ENCODE results near the gene PASK.
"Not testable (repeated sequence)": the region's sequence is repeated elsewhere in the genome, so short reads cannot be mapped to it uniquely, and the experiment has no call there.

PASK gene

GRCh38 chr2:241105641-241106040 lies 43.6 kb downstream of the PASK start:
- no peak for DNase-seq (ENCODE audit: low read depth)

GRCh38 chr2:241104611-241105010 lies 44.7 kb downstream of the PASK start:
- DNase-seq (ENCODE audit: low read depth), result not testable (repeated sequence)

- no peak for DNase-seq (ENCODE audit: low read depth)
Observed at GRCh38 chr2:241103176-241103595, 46.1 kb downstream of the PASK start.

GRCh38 chr2:241102239-241102803 lies 47.0 kb downstream of the PASK start, which contains the start of gene MTERF4:
TSS of gene MTERF4 (minus strand) at chr2:241102287. CDS start at chr2:241102273, 14 bp downstream.
- peak; percentile 88 for DNase-seq (ENCODE audit: low read depth)

- no peak for DNase-seq (ENCODE audit: low read depth)
Observed at GRCh38 chr2:241099246-241099645, 50.0 kb downstream of the PASK start.

GRCh38 chr2:241096979-241097378 lies 52.3 kb downstream of the PASK start:
- no peak for DNase-seq (ENCODE audit: low read depth)

GRCh38 chr2:241095594-241096290 lies 53.5 kb downstream of the PASK start:
- no peak for DNase-seq (ENCODE audit: low read depth)

- DNase-seq (ENCODE audit: low read depth), result no peak
Observed at GRCh38 chr2:241094924-241095420, 54.3 kb downstream of the PASK start.

- no peak for DNase-seq (ENCODE audit: low read depth)
Observed at GRCh38 chr2:241094172-241094571, 55.1 kb downstream of the PASK start.

GRCh38 chr2:241093133-241093781 lies 56.0 kb downstream of the PASK start:
- not testable (repeated sequence) for DNase-seq (ENCODE audit: low read depth)

GRCh38 chr2:241092677-241093076 lies 56.6 kb downstream of the PASK start:
- no peak for DNase-seq (ENCODE audit: low read depth)

GRCh38 chr2:241091734-241092445 lies 57.4 kb downstream of the PASK start:
- no peak for DNase-seq (ENCODE audit: low read depth)

GRCh38 chr2:241091201-241091600 lies 58.1 kb downstream of the PASK start:
- no peak for DNase-seq (ENCODE audit: low read depth)

- no peak for DNase-seq (ENCODE audit: low read depth)
Observed at GRCh38 chr2:241088791-241089732, 60.2 kb downstream of the PASK start.

- DNase-seq (ENCODE audit: low read depth), result no peak
Observed at GRCh38 chr2:241088376-241088775, 60.9 kb downstream of the PASK start.

- no peak for DNase-seq (ENCODE audit: low read depth)
Observed at GRCh38 chr2:241087420-241088268, 61.6 kb downstream of the PASK start.

GRCh38 chr2:241084856-241085444 lies 64.3 kb downstream of the PASK start:
- no peak for DNase-seq (ENCODE audit: low read depth)

- no peak for DNase-seq (ENCODE audit: low read depth)
Observed at GRCh38 chr2:241083091-241083415, 66.2 kb downstream of the PASK start.

GRCh38 chr2:241082341-241083090 lies 66.8 kb downstream of the PASK start:
- DNase-seq (ENCODE audit: low read depth), result no peak
